DOHH2 (cell line): Measurements from ENCODE around the gene RNF14.

Experiments
- CTCF ChIP-seq: fragments of 200-600 bp; sonication (generic); IDR thresholded peaks from one replicate; pipeline ENCODE4 v1.5.1; 2014; ENCODE audit warnings: antibody characterized with exemption, mild to moderate bottlenecking, low read depth, low read length; ENCODE audit not compliant: poor library complexity, severe bottlenecking
- EZH2phosphoT487 ChIP-seq: fragments of 200-600 bp; sonication (generic); IDR thresholded peaks from 2 replicates; pipeline ENCODE4 v1.6.1; 2017; ENCODE audit warnings: borderline replicate concordance, mild to moderate bottlenecking, antibody characterized with exemption, low read length, moderate library complexity, mixed read lengths

- TF ChIP-seq CTCF (no peak), EZH2phosphoT487 (no peak)
Measured at GRCh38 chr5:141954194-141954593, 14.7 kb upstream of the RNF14 start.
